GM12878 (cell line): ENCODE results near the gene TPI1. TPM values are rescaled to one million over a fixed set of nuclear protein-coding genes. Genes with fewer than 3 reads are reported as not detected.

Experiments
- CREB1 ChIP-seq: IDR thresholded peaks from 2 replicates; pipeline ENCODE4 v1.6.1; 2012; ENCODE audit warnings: low read depth, mild to moderate bottlenecking, inconsistent platforms
- EGR1 ChIP-seq, 2 experiments: IDR thresholded peaks; 1 replicate in 1 of 2; 2 replicates in 1 of 2; pipeline ENCODE4 v1.6.1; 2011 to 2012; ENCODE audit warnings: low read depth in 2 of 2, low read length in 2 of 2, borderline replicate concordance in 1 of 2, mild to moderate bottlenecking in 1 of 2, moderate library complexity in 1 of 2
- ESRRA ChIP-seq: IDR thresholded peaks from 2 replicates; pipeline ENCODE4 v1.6.1; 2012; ENCODE audit warnings: mild to moderate bottlenecking, low read length, improper control_type of control experiment
- ETV6 ChIP-seq, 2 experiments: fragments of 450-650 bp in 1 of 2; IDR thresholded peaks in 1 of 2; conservative IDR thresholded peaks in 1 of 2; 2 replicates each; pipeline ENCODE4 v1.6.1; 2014; ENCODE audit warnings: antibody characterized with exemption in 1 of 2, borderline replicate concordance in 1 of 2, low read depth in 1 of 2, mild to moderate bottlenecking in 1 of 2, moderate library complexity in 1 of 2
- FOS ChIP-seq: IDR thresholded peaks from 3 replicates; pipeline ENCODE4 v1.6.1; 2011; ENCODE audit warnings: borderline replicate concordance; ENCODE audit not compliant: insufficient read length; ENCODE audit errors: extremely low read depth
- FOXM1 ChIP-seq: IDR thresholded peaks from 2 replicates; pipeline ENCODE4 v1.6.1; 2012; ENCODE audit warnings: low read depth, mild to moderate bottlenecking, inconsistent platforms, low read length, moderate library complexity
- GATAD2B ChIP-seq: fragments of 450-650 bp; conservative IDR thresholded peaks from 2 replicates; pipeline ENCODE4 v1.6.1; 2017; ENCODE audit warnings: low read depth, mild to moderate bottlenecking, moderate library complexity
- KAT2A ChIP-seq: conservative IDR thresholded peaks from 2 replicates; pipeline ENCODE4 v1.6.1; 2011; ENCODE audit warnings: low read depth, low read length; ENCODE audit not compliant: control insufficient read depth
- MTA2 ChIP-seq: fragments of 450-650 bp; IDR thresholded peaks from 2 replicates; pipeline ENCODE4 v1.6.1; 2016; ENCODE audit warnings: low read depth, mild to moderate bottlenecking, moderate library complexity
- MTA3 ChIP-seq: IDR thresholded peaks from 2 replicates; pipeline ENCODE4 v1.6.1; 2012; ENCODE audit warnings: low read length, inconsistent platforms, borderline replicate concordance
- MXI1 ChIP-seq: fragments of 150-350 bp; IDR thresholded peaks from 2 replicates; pipeline ENCODE4 v1.6.1; 2011; ENCODE audit warnings: low read depth, mild to moderate bottlenecking, inconsistent platforms, low read length, improper control_type of control experiment
- NBN ChIP-seq: fragments of 450-650 bp; IDR thresholded peaks from 2 replicates; pipeline ENCODE4 v1.6.1; 2016
- NFIC ChIP-seq: IDR thresholded peaks from 2 replicates; pipeline ENCODE4 v1.6.1; 2012; ENCODE audit warnings: low read depth, mild to moderate bottlenecking, inconsistent platforms, low read length, moderate library complexity
- PAX5 ChIP-seq: IDR thresholded peaks from 2 replicates; pipeline ENCODE4 v1.6.1; 2011; ENCODE audit warnings: low read depth, low read length, borderline replicate concordance
- POLR2AphosphoS2 ChIP-seq: IDR thresholded peaks from 2 replicates; pipeline ENCODE4 v1.6.1; 2011; ENCODE audit warnings: low read depth, mild to moderate bottlenecking, low read length, improper control_type of control experiment, moderate library complexity
- POLR2AphosphoS5 ChIP-seq: IDR thresholded peaks from 2 replicates; pipeline ENCODE4 v1.6.1; 2011; ENCODE audit warnings: mild to moderate bottlenecking, low read length, inconsistent platforms
- RUNX3 ChIP-seq: IDR thresholded peaks from 2 replicates; pipeline ENCODE4 v1.6.1; 2012; ENCODE audit warnings: low read length, inconsistent platforms
- SMC3 ChIP-seq: IDR thresholded peaks from 2 replicates; pipeline ENCODE4 v1.6.1; 2011; ENCODE audit warnings: low read length, improper control_type of control experiment, borderline replicate concordance
- SP1 ChIP-seq: IDR thresholded peaks from one replicate; pipeline ENCODE4 v1.6.1; 2011; ENCODE audit warnings: low read depth, low read length
- SRF ChIP-seq, 2 experiments: IDR thresholded peaks; 2 replicates each; pipeline ENCODE4 v1.6.1; 2011; ENCODE audit warnings: low read depth in 2 of 2, low read length in 2 of 2, mild to moderate bottlenecking in 1 of 2, moderate library complexity in 1 of 2
- STAT1 ChIP-seq: fragments of 450-650 bp; conservative IDR thresholded peaks from 2 replicates; pipeline ENCODE4 v1.6.1; 2014; ENCODE audit warnings: antibody characterized with exemption, mild to moderate bottlenecking
- TCF12 ChIP-seq: IDR thresholded peaks from 2 replicates; pipeline ENCODE4 v1.6.1; 2011; ENCODE audit warnings: low read depth, mild to moderate bottlenecking, low read length
- TCF7 ChIP-seq: IDR thresholded peaks from 2 replicates; pipeline ENCODE4 v1.6.1; 2014; ENCODE audit warnings: antibody characterized with exemption, borderline replicate concordance
- YY1 ChIP-seq: IDR thresholded peaks from 2 replicates; pipeline ENCODE4 v1.6.1; 2011; ENCODE audit warnings: low read depth, mild to moderate bottlenecking, low read length
- ZNF207 ChIP-seq: fragments of 450-650 bp; IDR thresholded peaks from 2 replicates; pipeline ENCODE4 v1.6.1; 2014; ENCODE audit warnings: antibody characterized with exemption, mild to moderate bottlenecking, borderline replicate concordance
- polyA plus RNA-seq, 11 experiments: library from polyadenylated mRNA; depleted of rRNA in 4 of 11; unstranded in 6 of 11; stranded (reverse) in 5 of 11; fragments of >200 nt; fragmentation: Nextera tagmentation in 4 of 11; fragmentation: Illumina TruSeq in 1 of 11; extraction: Ambion mirVana in 4 of 11; extraction: Trizol in 1 of 11; gene quantifications; 1 replicate in 1 of 11; 2 replicates in 10 of 11; pipeline versions ENCODE4 v1.2.1 to v1.2.3, GENCODE V29; 2011 to 2016; ENCODE audit warnings: inconsistent platforms in 2 of 11, missing spikeins in 2 of 11, low read depth in 1 of 11
- total RNA-seq, 4 experiments: library from RNA; depleted of rRNA in 3 of 4; stranded (reverse); fragments of >200 nt in 3 of 4; fragmentation: Illumina TruSeq in 1 of 4; extraction: Trizol in 1 of 4; gene quantifications; 2 replicates each; pipeline versions ENCODE4 v1.2.1 to v1.2.3, GENCODE V29; 2013 to 2021
- TF ChIP-seq, protein P1 (sequence below): IDR thresholded peaks from 2 replicates; pipeline ENCODE4 v1.6.1; 2012; ENCODE audit warnings: low read length, inconsistent platforms
- TF ChIP-seq, protein P2 (sequence below): IDR thresholded peaks from 2 replicates; pipeline ENCODE4 v1.6.1; 2011; ENCODE audit warnings: low read depth, low read length, improper control_type of control experiment, borderline replicate concordance
- TF ChIP-seq, protein P3 (sequence below): IDR thresholded peaks from 2 replicates; pipeline ENCODE4 v1.6.1; 2011; ENCODE audit warnings: borderline replicate concordance, low read depth, mild to moderate bottlenecking, moderate library complexity, low read length; ENCODE audit not compliant: insufficient read depth, poor library complexity, severe bottlenecking

The TPI1 gene
- total and polyA plus RNA-seq, 10 of the 15 experiments (the other 5 are each of a cell fraction or from before 2014, with no cell fraction given), result 916 to 7,349 (median 1,677) TPM

DNA sequence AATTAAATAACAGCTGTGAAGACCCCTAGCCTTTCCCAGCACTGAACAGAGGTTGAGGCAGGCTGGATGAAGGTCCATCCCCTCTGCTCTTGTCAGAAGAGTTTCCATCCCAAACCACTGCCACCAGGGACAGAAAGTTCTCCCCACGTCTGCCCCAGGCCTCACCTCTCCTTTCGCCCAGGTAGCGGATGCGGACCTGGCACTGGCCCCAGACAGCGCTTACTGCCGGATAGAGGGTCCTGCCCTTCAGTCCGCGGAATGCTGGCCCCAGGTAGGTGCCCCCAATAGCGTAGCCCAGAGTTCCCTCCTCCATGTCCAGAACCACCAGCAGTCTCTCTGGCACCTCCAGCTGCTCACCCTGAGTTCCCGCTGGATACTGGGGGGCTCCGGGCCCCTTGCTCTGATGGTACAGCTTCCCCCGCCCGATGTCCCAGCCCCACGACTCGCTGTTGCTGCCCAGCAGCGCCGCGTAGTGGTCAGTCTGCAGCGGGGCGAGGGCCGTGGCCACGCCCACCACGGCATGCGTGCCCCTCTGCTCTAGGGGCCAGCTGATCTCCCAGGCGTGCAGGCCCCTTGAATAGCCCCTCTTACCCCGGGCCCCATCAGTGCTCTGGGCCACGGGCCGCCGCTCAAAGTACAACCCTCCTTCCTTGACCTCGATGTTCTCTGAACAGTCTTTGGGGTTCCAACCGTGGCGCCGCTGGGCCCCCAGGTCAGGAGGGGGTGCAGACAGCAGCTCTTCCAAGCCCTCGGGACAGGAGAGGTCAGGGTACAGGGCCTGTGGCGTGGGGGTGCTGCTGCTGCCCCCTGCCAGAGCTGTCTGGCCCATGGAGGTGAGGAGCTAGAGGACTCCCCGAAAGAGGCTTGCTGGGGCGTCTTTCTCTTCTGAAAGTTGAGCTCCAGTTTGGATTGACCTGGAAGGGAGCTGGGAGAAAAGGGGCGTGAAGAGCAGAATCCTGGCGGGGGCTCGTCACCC is 5.0 kb downstream of the TPI1 start (continued):
- TF ChIP-seq PAX5 (0 out of 2 replicates have a peak, but pooled peaks have one; percentile 35), EGR1 (IDR thresholded peaks at IDR 0.05; ENCODE audit: borderline replicate concordance in 1 of 2, low read depth in 2 of 2, low read length in 2 of 2) (no peak; a peak in 1 of 3 replicates), YY1 (peak; percentile 72; the same call in 1 of the 2 replicates), MTA2 (no peak), MXI1 (peak; percentile 80), MTA3 (no peak), POLR2AphosphoS2 (peak; percentile 85), TCF12 (no peak), ETV6 (conservative IDR thresholded peaks at IDR 0.05 in 1 of 2, IDR thresholded peaks at IDR 0.05 in 1 of 2; ENCODE audit: borderline replicate concordance in 1 of 2, low read depth in 1 of 2) (no peak), POLR2AphosphoS5 (peak; percentile 14; the same call in 1 of the 2 replicates), TCF7 (no peak), NBN (no peak), ZNF207 (no peak), FOXM1 (no peak), RUNX3 (peak; percentile 48), KAT2A (no peak), CREB1 (peak; percentile 26; the same call in 1 of the 2 replicates), SMC3 (peak; percentile 35; the same call in 1 of the 2 replicates), SP1 (peak; percentile 63), SRF (IDR thresholded peaks at IDR 0.05; ENCODE audit: low read depth in 2 of 2, low read length in 2 of 2) (0 out of 4 replicates have a peak, but pooled peaks of 1 of the 2 experiments have one; percentile 5), NFIC (no peak), ESRRA (no peak), GATAD2B (peak; percentile 72; the same call in 1 of the 2 replicates), FOS (no peak), STAT1 (peak; percentile 68; the same call in 1 of the 2 replicates)
- TF ChIP-seq, protein P1, sequence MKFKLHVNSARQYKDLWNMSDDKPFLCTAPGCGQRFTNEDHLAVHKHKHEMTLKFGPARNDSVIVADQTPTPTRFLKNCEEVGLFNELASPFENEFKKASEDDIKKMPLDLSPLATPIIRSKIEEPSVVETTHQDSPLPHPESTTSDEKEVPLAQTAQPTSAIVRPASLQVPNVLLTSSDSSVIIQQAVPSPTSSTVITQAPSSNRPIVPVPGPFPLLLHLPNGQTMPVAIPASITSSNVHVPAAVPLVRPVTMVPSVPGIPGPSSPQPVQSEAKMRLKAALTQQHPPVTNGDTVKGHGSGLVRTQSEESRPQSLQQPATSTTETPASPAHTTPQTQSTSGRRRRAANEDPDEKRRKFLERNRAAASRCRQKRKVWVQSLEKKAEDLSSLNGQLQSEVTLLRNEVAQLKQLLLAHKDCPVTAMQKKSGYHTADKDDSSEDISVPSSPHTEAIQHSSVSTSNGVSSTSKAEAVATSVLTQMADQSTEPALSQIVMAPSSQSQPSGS, result no peak
- TF ChIP-seq, protein P2, sequence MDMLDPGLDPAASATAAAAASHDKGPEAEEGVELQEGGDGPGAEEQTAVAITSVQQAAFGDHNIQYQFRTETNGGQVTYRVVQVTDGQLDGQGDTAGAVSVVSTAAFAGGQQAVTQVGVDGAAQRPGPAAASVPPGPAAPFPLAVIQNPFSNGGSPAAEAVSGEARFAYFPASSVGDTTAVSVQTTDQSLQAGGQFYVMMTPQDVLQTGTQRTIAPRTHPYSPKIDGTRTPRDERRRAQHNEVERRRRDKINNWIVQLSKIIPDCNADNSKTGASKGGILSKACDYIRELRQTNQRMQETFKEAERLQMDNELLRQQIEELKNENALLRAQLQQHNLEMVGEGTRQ, result no peak
- TF ChIP-seq, protein P3, sequence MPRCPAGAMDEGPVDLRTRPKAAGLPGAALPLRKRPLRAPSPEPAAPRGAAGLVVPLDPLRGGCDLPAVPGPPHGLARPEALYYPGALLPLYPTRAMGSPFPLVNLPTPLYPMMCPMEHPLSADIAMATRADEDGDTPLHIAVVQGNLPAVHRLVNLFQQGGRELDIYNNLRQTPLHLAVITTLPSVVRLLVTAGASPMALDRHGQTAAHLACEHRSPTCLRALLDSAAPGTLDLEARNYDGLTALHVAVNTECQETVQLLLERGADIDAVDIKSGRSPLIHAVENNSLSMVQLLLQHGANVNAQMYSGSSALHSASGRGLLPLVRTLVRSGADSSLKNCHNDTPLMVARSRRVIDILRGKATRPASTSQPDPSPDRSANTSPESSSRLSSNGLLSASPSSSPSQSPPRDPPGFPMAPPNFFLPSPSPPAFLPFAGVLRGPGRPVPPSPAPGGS, result peak; percentile 61
